Measurements from ENCODE around the gene PWWP2A. TPM values are rescaled to one million over a fixed set of nuclear protein-coding genes. Genes with fewer than 3 reads are reported as not detected.

The PWWP2A gene
- total and polyA plus RNA-seq, 2 donors (not counting 1 experiment from before 2014, with no cell fraction given), result 19.6 to 48.8 TPM

DNA sequence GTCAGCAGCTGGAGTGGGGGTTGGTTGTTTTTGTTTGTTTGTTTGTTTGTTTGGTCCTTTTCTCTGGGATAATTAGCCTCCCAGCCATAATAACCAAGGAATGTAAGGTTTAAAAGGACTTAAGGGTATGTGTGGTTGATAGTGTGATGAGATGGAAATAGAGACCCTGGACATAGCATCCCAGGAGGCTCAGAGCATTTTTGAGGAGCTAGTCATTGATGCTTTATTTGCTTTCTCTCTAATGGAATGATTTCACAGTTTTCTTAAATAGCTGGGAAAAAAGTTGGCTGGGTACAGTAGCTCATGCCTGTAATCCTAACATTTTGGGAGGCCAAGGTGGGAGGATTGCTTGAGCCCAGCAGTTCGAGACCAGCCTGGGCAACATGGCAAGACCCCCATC lies 65.2 kb downstream of the PWWP2A start:
- DNase-seq (no peak), ATAC-seq (ENCODE audit: low read depth) (no peak)
- POLR2A ChIA-PET, result no interaction called here
- H3K9me3 Mint-ChIP-seq (ENCODE audit: insufficient read depth), result no peaks in the 10 kb centered on the region
- no peaks in the 10 kb centered on the region for H3K4me1 ChIP-seq (ENCODE audit: control insufficient read depth in 2 of 2, insufficient read depth in 2 of 2, low read length in 2 of 2)
- H3K27ac ChIP-seq (ENCODE audit: low read length in 2 of 2), result no peak overlapping the region
- WGBS (ENCODE audit: insufficient coverage), result 100% methylated on average over 1 of the region's 1 CpG
- TF ChIP-seq, protein P1, sequence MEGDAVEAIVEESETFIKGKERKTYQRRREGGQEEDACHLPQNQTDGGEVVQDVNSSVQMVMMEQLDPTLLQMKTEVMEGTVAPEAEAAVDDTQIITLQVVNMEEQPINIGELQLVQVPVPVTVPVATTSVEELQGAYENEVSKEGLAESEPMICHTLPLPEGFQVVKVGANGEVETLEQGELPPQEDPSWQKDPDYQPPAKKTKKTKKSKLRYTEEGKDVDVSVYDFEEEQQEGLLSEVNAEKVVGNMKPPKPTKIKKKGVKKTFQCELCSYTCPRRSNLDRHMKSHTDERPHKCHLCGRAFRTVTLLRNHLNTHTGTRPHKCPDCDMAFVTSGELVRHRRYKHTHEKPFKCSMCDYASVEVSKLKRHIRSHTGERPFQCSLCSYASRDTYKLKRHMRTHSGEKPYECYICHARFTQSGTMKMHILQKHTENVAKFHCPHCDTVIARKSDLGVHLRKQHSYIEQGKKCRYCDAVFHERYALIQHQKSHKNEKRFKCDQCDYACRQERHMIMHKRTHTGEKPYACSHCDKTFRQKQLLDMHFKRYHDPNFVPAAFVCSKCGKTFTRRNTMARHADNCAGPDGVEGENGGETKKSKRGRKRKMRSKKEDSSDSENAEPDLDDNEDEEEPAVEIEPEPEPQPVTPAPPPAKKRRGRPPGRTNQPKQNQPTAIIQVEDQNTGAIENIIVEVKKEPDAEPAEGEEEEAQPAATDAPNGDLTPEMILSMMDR (IDR thresholded peaks at IDR 0.05), result no peak
- no peak for TF ChIP-seq EZH2 (IDR thresholded peaks at IDR 0.05; ENCODE audit: borderline replicate concordance, insufficient read depth, low read depth, low read length, poor library complexity, severe bottlenecking)
- H4K20me1 ChIP-seq (ENCODE audit: control insufficient read depth, insufficient read depth, low read length, poor library complexity, severe bottlenecking), result no peaks in the 10 kb centered on the region
- H3K27ac Mint-ChIP-seq, result no peak overlapping the region
- no peaks in the 10 kb centered on the region for H3K27me3 Mint-ChIP-seq
- H3K4me3 Mint-ChIP-seq, result no peak overlapping the region
- H3K27me3 ChIP-seq (replicated peaks in 1 of 4; ENCODE audit: control extremely low read depth in 1 of 4, control insufficient read depth in 3 of 4, insufficient read depth in 4 of 4, low read length in 3 of 4), result no peaks in the 10 kb centered on the region
- peaks cover 6% of the 10 kb centered on the region for H3K4me1 Mint-ChIP-seq
- no peaks in the 10 kb centered on the region for H3K9me3 ChIP-seq (ENCODE audit: control extremely low read depth in 1 of 3, control insufficient read depth in 2 of 3, insufficient read depth in 1 of 3, low read length in 2 of 3)
- no peak overlapping the region for H2AFZ ChIP-seq (ENCODE audit: insufficient read depth, low read depth, low read length, poor library complexity, severe bottlenecking)
- no peak overlapping the region for H3K4me3 ChIP-seq (ENCODE audit: control extremely low read depth in 1 of 5, extremely low read depth in 1 of 5, insufficient read depth in 1 of 5, low read depth in 2 of 5, low read length in 4 of 5)
- H3K79me2 ChIP-seq (ENCODE audit: control insufficient read depth, insufficient read depth, low read length), result no peaks in the 10 kb centered on the region
- H3K4me2 ChIP-seq (replicated peaks; ENCODE audit: low read depth, low read length, poor library complexity, severe bottlenecking), result no peak overlapping the region
- CTCF ChIA-PET, result no interaction called here
- peaks cover 7 to 72% of the 10 kb centered on the region in 2 experiments for H3K36me3 ChIP-seq (replicated peaks in 1 of 2; ENCODE audit: control extremely low read depth in 1 of 2, control insufficient read depth in 1 of 2, extremely low read depth in 1 of 2, insufficient read depth in 2 of 2, low read length in 1 of 2)
- no peak overlapping the region for H3K9ac ChIP-seq (ENCODE audit: low read length)
- intact Hi-C loops (cut with micrococcal nuclease), result no loop called here

DNA sequence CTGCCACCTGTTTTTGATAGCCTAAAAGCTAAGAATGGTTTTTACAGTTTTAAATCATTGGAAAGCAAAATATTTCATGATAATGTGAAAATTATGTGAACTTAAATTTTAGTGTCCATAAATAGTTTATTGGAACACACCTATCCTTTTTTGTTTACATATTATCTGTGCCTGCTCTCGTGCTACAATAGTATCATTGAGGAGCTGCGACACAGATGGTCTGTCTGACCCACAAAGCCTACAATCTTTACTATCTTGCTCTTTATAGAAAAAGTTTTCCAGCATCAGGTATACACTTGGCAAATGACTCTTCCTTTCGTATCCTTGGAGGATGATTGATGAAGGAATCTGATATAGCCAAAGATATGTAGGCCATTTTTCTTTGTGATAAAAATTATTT lies 70.2 kb downstream of the PWWP2A start:
- H3K27ac Mint-ChIP-seq, result no peak overlapping the region
- POLR2A ChIA-PET, result no interaction called here
- peaks cover 6 to 63% of the 10 kb centered on the region in 2 experiments for H3K36me3 ChIP-seq (replicated peaks in 1 of 2; ENCODE audit: control extremely low read depth in 1 of 2, control insufficient read depth in 1 of 2, extremely low read depth in 1 of 2, insufficient read depth in 2 of 2, low read length in 1 of 2)

More for the DNA sequence above, 70.2 kb downstream of the PWWP2A start:
- Histone ChIP-seq H3K4me3 (ENCODE audit: control extremely low read depth in 1 of 5, extremely low read depth in 1 of 5, insufficient read depth in 1 of 5, low read depth in 2 of 5, low read length in 4 of 5) (no peak overlapping the region), H3K27ac (ENCODE audit: low read length in 2 of 2) (no peak overlapping the region), H3K9ac (ENCODE audit: low read length) (no peak overlapping the region), H2AFZ (ENCODE audit: insufficient read depth, low read depth, low read length, poor library complexity, severe bottlenecking) (no peak overlapping the region), H4K20me1 (ENCODE audit: control insufficient read depth, insufficient read depth, low read length, poor library complexity, severe bottlenecking) (no peaks in the 10 kb centered on the region), H3K27me3 (replicated peaks in 1 of 4; ENCODE audit: control extremely low read depth in 1 of 4, control insufficient read depth in 3 of 4, insufficient read depth in 4 of 4, low read length in 3 of 4) (no peaks in the 10 kb centered on the region), H3K4me2 (replicated peaks; ENCODE audit: low read depth, low read length, poor library complexity, severe bottlenecking) (no peak overlapping the region), H3K4me1 (ENCODE audit: control insufficient read depth in 2 of 2, insufficient read depth in 2 of 2, low read length in 2 of 2) (no peaks in the 10 kb centered on the region), H3K9me3 (ENCODE audit: control extremely low read depth in 1 of 3, control insufficient read depth in 2 of 3, insufficient read depth in 1 of 3, low read length in 2 of 3) (no peaks in the 10 kb centered on the region), H3K79me2 (ENCODE audit: control insufficient read depth, insufficient read depth, low read length) (no peaks in the 10 kb centered on the region)
- Mint-ChIP-seq H3K27me3 (no peaks in the 10 kb centered on the region), H3K4me1 (peaks cover 6% of the 10 kb centered on the region), H3K9me3 (ENCODE audit: insufficient read depth) (no peaks in the 10 kb centered on the region), H3K4me3 (no peak overlapping the region)
- intact Hi-C loops (cut with micrococcal nuclease), result no loop called here
- CTCF ChIA-PET, result no interaction called here
- WGBS (ENCODE audit: insufficient coverage), result no CpG with 5 or more reads among the region's 3 CpGs
- no peak for ATAC-seq (ENCODE audit: low read depth)
- DNase-seq, result no peak
- TF ChIP-seq, protein P1 (IDR thresholded peaks at IDR 0.05), result no peak
- TF ChIP-seq EZH2 (IDR thresholded peaks at IDR 0.05; ENCODE audit: borderline replicate concordance, insufficient read depth, low read depth, low read length, poor library complexity, severe bottlenecking), result no peak

All from B cell (primary cell).